EH (cell line): ENCODE measurements around the gene DAB2IP.
"Not testable (repeated sequence)": the region's sequence is repeated elsewhere in the genome, so short reads cannot be mapped to it uniquely, and the experiment has no call there.

Experiments used
- DNase-seq: peaks from one replicate; pipeline ENCODE4 v3.0.0-alpha.2; 2015; ENCODE audit warnings: low read depth

DAB2IP gene

GRCh38 chr9:121794334-121794733, 142.9 kb downstream of the DAB2IP start:
- DNase-seq, result not testable (repeated sequence)

GRCh38 chr9:121797081-121797480, 145.6 kb downstream of the DAB2IP start:
- no peak for DNase-seq

GRCh38 chr9:121798941-121799340, 147.5 kb downstream of the DAB2IP start:
- DNase-seq, result no peak

- DNase-seq, result no peak
These were observed 148.9 kb downstream of the DAB2IP start for GRCh38 chr9:121800376-121800775.

GRCh38 chr9:121801579-121801978, 150.1 kb downstream of the DAB2IP start:
- DNase-seq, result no peak

GRCh38 chr9:121802753-121803152, 151.3 kb downstream of the DAB2IP start:
- no peak for DNase-seq

- DNase-seq, result no peak
These were observed 155.8 kb downstream of the DAB2IP start for GRCh38 chr9:121807069-121807822.

GRCh38 chr9:121807823-121808278, 156.4 kb downstream of the DAB2IP start:
- DNase-seq, result no peak

GRCh38 chr9:121808781-121809180, 157.3 kb downstream of the DAB2IP start:
- DNase-seq, result no peak

- no peak for DNase-seq
These were observed 158.1 kb downstream of the DAB2IP start for GRCh38 chr9:121809356-121810050.

- no peak for DNase-seq
These were observed 159.1 kb downstream of the DAB2IP start for GRCh38 chr9:121810489-121810888.

GRCh38 chr9:121811140-121811539, 159.7 kb downstream of the DAB2IP start:
- DNase-seq, result no peak

GRCh38 chr9:121811751-121812150, 160.3 kb downstream of the DAB2IP start:
- no peak for DNase-seq

- DNase-seq, result no peak
These were observed 160.8 kb downstream of the DAB2IP start for GRCh38 chr9:121812159-121812735.

- no peak for DNase-seq
These were observed 162.2 kb downstream of the DAB2IP start for GRCh38 chr9:121813519-121814210.

- no peak for DNase-seq
These were observed 163.2 kb downstream of the DAB2IP start for GRCh38 chr9:121814594-121814993.

- no peak for DNase-seq
These were observed 163.7 kb downstream of the DAB2IP start for GRCh38 chr9:121815084-121815483.

- DNase-seq, result no peak
These were observed 164.4 kb downstream of the DAB2IP start for GRCh38 chr9:121815546-121816448.

GRCh38 chr9:121816449-121816817, 165.0 kb downstream of the DAB2IP start:
- no peak for DNase-seq

GRCh38 chr9:121816845-121817450, 165.5 kb downstream of the DAB2IP start:
- DNase-seq, result no peak

GRCh38 chr9:121817476-121817875, 166.0 kb downstream of the DAB2IP start:
- no peak for DNase-seq
